B cell (primary cell): ENCODE measurements around the gene FGF4. TPM values are rescaled to one million over a fixed set of nuclear protein-coding genes. Genes with fewer than 3 reads are reported as not detected.

Experiments
- ATAC-seq: fragments of 200-7000 bp; cut with Tn5 transposase; one replicate; pipeline ENCODE4 v1.10.0; 2021; ENCODE audit warnings: low read depth, mild to moderate bottlenecking, moderate number of reproducible peaks, moderate library complexity
- CTCF ChIA-PET: fragments of 350-600 bp; sonication (Branson Sonifier 250); formaldehyde crosslinking; loops from one replicate; lab custom pipeline; 2021; ENCODE audit warnings: antibody characterized with exemption, inconsistent platforms; lab: Charles Lee
- POLR2A ChIA-PET: fragments of 350-600 bp; sonication (Branson Sonifier 250); formaldehyde crosslinking; loops from one replicate; lab custom pipeline; 2021; ENCODE audit warnings: antibody characterized with exemption; lab: Charles Lee
- DNase-seq: peaks from one replicate; pipeline ENCODE4 v3.0.0; 2013
- H2AFZ ChIP-seq: 2 replicates; pipeline ENCODE4 v1.6.1; 2012; ENCODE audit warnings: mild to moderate bottlenecking, low read depth, low read length; ENCODE audit not compliant: insufficient read depth, poor library complexity, severe bottlenecking
- H3K27ac ChIP-seq, 2 donors: 1 replicate in 1 of 2; 2 replicates in 1 of 2; pipeline ENCODE4 v1.5.1; 2012 to 2013; ENCODE audit warnings: low read length in 2 of 2, mild to moderate bottlenecking in 2 of 2, moderate library complexity in 1 of 2
- H3K27me3 ChIP-seq, 4 experiments: fragments of 200-600 bp in 1 of 4; sonication (generic) in 1 of 4; replicated peaks in 1 of 4; 1 replicate in 2 of 4; 2 replicates in 2 of 4; pipeline versions ENCODE4 v1.6.1 to v1.7.0; 2013 to 2016; ENCODE audit warnings: low read length in 3 of 4, mild to moderate bottlenecking in 2 of 4, mixed read lengths in 1 of 4, moderate library complexity in 1 of 4; ENCODE audit not compliant: insufficient read depth in 4 of 4, control insufficient read depth in 3 of 4; ENCODE audit errors: control extremely low read depth in 1 of 4
- H3K36me3 ChIP-seq, 2 experiments: replicated peaks in 1 of 2; 1 replicate in 1 of 2; 2 replicates in 1 of 2; pipeline versions ENCODE4 v1.6.1 to v1.7.1; 2013; ENCODE audit warnings: low read length in 1 of 2; ENCODE audit not compliant: insufficient read depth in 2 of 2, control insufficient read depth in 1 of 2; ENCODE audit errors: control extremely low read depth in 1 of 2, extremely low read depth in 1 of 2
- H3K4me1 ChIP-seq, 2 donors: fragments of 200-600 bp in 1 of 2; sonication (generic) in 1 of 2; 1 replicate in 1 of 2; 2 replicates in 1 of 2; pipeline versions ENCODE4 v1.5.1 to v1.6.1; 2013 to 2017; ENCODE audit warnings: low read length in 2 of 2; ENCODE audit not compliant: control insufficient read depth in 2 of 2, insufficient read depth in 2 of 2
- H3K4me2 ChIP-seq: replicated peaks from 2 replicates; pipeline ENCODE3; 2012; ENCODE audit warnings: mild to moderate bottlenecking, low read depth, low read length; ENCODE audit not compliant: poor library complexity, severe bottlenecking
- H3K4me3 ChIP-seq, 5 experiments: fragments of 200-600 bp in 1 of 5; sonication (generic) in 1 of 5; 1 replicate in 3 of 5; 2 replicates in 2 of 5; pipeline versions ENCODE4 v1.5.1 to v1.7.0; 2011 to 2016; ENCODE audit warnings: low read length in 4 of 5, mild to moderate bottlenecking in 4 of 5, low read depth in 2 of 5, control low read depth in 1 of 5, moderate library complexity in 1 of 5; ENCODE audit not compliant: insufficient read depth in 1 of 5; ENCODE audit errors: control extremely low read depth in 1 of 5, extremely low read depth in 1 of 5
- H3K79me2 ChIP-seq: fragments of 200-600 bp; sonication (generic); one replicate; pipeline ENCODE4 v1.6.0; 2016; ENCODE audit warnings: low read length; ENCODE audit not compliant: control insufficient read depth, insufficient read depth
- H3K9ac ChIP-seq: fragments of 200-600 bp; sonication (generic); 2 replicates; pipeline ENCODE4 v1.6.1; 2017; ENCODE audit warnings: mild to moderate bottlenecking, low read length, moderate library complexity
- H3K9me3 ChIP-seq, 3 donors: one replicate each; pipeline versions ENCODE4 v1.6.1 to v1.7.1; 2013; ENCODE audit warnings: low read length in 2 of 3; ENCODE audit not compliant: control insufficient read depth in 2 of 3, insufficient read depth in 1 of 3; ENCODE audit errors: control extremely low read depth in 1 of 3
- H4K20me1 ChIP-seq: 2 replicates; pipeline ENCODE4 v1.6.0; 2012; ENCODE audit warnings: mild to moderate bottlenecking, low read length; ENCODE audit not compliant: insufficient read depth, control insufficient read depth, poor library complexity, severe bottlenecking
- H3K27ac Mint-ChIP-seq: one replicate; pipeline ENCODE4 v1.8.0; 2021; ENCODE audit warnings: mixed read lengths
- H3K27me3 Mint-ChIP-seq: one replicate; pipeline ENCODE4 v1.8.0; 2021; ENCODE audit warnings: mixed read lengths
- H3K4me1 Mint-ChIP-seq: one replicate; pipeline ENCODE4 v1.8.0; 2021; ENCODE audit warnings: mixed read lengths
- H3K4me3 Mint-ChIP-seq: one replicate; pipeline ENCODE4 v1.8.0; 2021; ENCODE audit warnings: mixed read lengths
- H3K9me3 Mint-ChIP-seq: one replicate; pipeline ENCODE4 v1.8.0; 2022; ENCODE audit warnings: mixed read lengths; ENCODE audit not compliant: insufficient read depth
- EZH2 ChIP-seq: IDR thresholded peaks from 2 replicates; pipeline ENCODE4 v1.6.1; 2012; ENCODE audit warnings: borderline replicate concordance, low read depth, mild to moderate bottlenecking, moderate library complexity, low read length; ENCODE audit not compliant: insufficient read depth, poor library complexity, severe bottlenecking
- WGBS: methylation state at CpG from one replicate; pipeline ENCODE4 v1.1.5; 2013; ENCODE audit warnings: missing lambda C conversion rate; ENCODE audit not compliant: insufficient coverage; 5-methylcytosine and 5-hydroxymethylcytosine counted together
- intact Hi-C: fragments of 100-400 bp; cut with micrococcal nuclease; formaldehyde crosslinking; loops from one replicate; pipeline ENCODE4 v1.10.0; 2022
- polyA plus RNA-seq: library from polyadenylated mRNA; depleted of rRNA; stranded (reverse); fragments of >200 nt; gene quantifications from 2 replicates; pipeline ENCODE4 v1.2.3, GENCODE V29; 2012
- total RNA-seq, 2 donors: library from RNA; stranded (reverse); fragments of 120-200 nt in 1 of 2; gene quantifications; 1 replicate in 1 of 2; 2 replicates in 1 of 2; pipeline versions ENCODE4 v1.2.3 to v1.2.4, GENCODE V29; 2013 to 2022
- TF ChIP-seq, protein P1 (sequence below): fragments of 200-600 bp; IDR thresholded peaks from one replicate; pipeline ENCODE4 v1.8.0; 2022; ENCODE audit warnings: antibody characterized with exemption, mild to moderate bottlenecking

Gene FGF4
- total and polyA plus RNA-seq, 2 donors (not counting 1 experiment from before 2014, with no cell fraction given) = not detected

GRCh38 chr11:69811431-69811830 is 36.3 kb upstream of the FGF4 start:
- H3K4me1 ChIP-seq = no peaks in the 10 kb centered on the region
- H3K36me3 ChIP-seq = no peaks in the 10 kb centered on the region
- no peak overlapping the region for H3K4me3 ChIP-seq
- no peak overlapping the region for H3K9ac ChIP-seq
- no peaks in the 10 kb centered on the region for H3K79me2 ChIP-seq
- WGBS = 59% methylated on average over 3 of the region's 3 CpGs
- no peak for TF ChIP-seq EZH2
- TF ChIP-seq, protein P1, sequence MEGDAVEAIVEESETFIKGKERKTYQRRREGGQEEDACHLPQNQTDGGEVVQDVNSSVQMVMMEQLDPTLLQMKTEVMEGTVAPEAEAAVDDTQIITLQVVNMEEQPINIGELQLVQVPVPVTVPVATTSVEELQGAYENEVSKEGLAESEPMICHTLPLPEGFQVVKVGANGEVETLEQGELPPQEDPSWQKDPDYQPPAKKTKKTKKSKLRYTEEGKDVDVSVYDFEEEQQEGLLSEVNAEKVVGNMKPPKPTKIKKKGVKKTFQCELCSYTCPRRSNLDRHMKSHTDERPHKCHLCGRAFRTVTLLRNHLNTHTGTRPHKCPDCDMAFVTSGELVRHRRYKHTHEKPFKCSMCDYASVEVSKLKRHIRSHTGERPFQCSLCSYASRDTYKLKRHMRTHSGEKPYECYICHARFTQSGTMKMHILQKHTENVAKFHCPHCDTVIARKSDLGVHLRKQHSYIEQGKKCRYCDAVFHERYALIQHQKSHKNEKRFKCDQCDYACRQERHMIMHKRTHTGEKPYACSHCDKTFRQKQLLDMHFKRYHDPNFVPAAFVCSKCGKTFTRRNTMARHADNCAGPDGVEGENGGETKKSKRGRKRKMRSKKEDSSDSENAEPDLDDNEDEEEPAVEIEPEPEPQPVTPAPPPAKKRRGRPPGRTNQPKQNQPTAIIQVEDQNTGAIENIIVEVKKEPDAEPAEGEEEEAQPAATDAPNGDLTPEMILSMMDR = no peak
- H3K4me2 ChIP-seq = no peak overlapping the region
- DNase-seq = no peak
- Mint-ChIP-seq H3K27me3 (peaks cover 29% of the 10 kb centered on the region), H3K4me1 (no peaks in the 10 kb centered on the region), H3K4me3 (no peak overlapping the region), H3K9me3 (no peaks in the 10 kb centered on the region), H3K27ac (no peak overlapping the region)
- ChIA-PET CTCF (no interaction called here), POLR2A (no interaction called here)
- no peaks in the 10 kb centered on the region for H4K20me1 ChIP-seq
- H3K27ac ChIP-seq = no peak overlapping the region
- intact Hi-C loops = no loop called here
- H3K27me3 ChIP-seq = peaks cover 0 to 34% (median 2%) of the 10 kb centered on the region in 4 experiments
- ATAC-seq = no peak
- H2AFZ ChIP-seq = no peak overlapping the region
- peaks cover 0 to 2% (median 0%) of the 10 kb centered on the region in 3 donors for H3K9me3 ChIP-seq

DNA sequence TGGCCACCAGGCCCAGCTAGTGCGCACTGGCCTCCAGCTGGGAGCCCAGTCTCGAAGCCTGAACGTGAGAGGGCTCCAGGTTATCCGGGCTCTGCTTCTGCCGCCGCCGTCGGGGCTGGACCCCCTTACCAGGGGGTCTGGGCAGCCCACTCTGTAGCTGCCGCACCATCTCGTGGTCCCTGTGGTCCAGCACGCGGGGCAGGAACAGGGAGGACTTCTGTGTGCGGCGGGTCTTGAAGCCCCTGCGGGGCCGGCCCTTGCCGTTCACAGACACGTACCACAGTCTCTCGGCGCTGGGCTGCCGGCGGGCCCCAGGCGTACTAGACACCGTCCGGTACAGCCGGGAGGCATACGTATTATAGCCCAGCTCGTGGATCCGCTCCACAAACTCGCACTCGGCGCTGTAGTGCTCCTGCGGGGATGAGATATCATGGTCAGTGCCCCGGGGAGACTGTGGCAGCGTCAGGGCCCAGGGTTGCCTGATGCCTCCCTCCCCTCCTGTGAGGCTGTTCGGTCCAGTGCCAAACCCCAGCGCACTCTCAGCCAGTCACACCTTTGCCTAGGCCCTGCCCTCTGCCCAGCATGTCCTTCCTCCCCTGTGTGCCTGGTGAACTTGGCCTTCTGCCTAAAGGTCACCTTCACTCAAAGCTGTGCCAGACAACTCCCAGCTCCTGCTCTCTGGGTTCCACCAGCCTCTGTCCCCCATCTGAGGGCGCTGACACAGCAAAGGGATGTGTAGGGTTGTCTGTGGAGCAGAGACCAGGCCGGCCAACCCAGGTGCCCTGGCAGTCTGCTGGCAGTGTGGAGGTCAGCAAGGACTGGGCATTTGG is 35.4 kb upstream of the FGF4 start:
- no peak overlapping the region for H3K9ac ChIP-seq
- no peak overlapping the region for H3K27ac ChIP-seq
- TF ChIP-seq, protein P1 = no peak
- TF ChIP-seq EZH2 = no peak
- H3K27ac Mint-ChIP-seq = no peak overlapping the region
- no peaks in the 10 kb centered on the region for H3K36me3 ChIP-seq
- H3K4me2 ChIP-seq = no peak overlapping the region
- peaks cover 0 to 25% (median 0%) of the 10 kb centered on the region in 4 experiments for H3K27me3 ChIP-seq
- H3K4me1 Mint-ChIP-seq = no peaks in the 10 kb centered on the region
- 93% methylated on average over 39 of the region's 39 CpGs for WGBS
- CTCF ChIA-PET = no interaction called here
- no peak overlapping the region for H3K4me3 ChIP-seq
- H3K4me3 Mint-ChIP-seq = no peak overlapping the region
- peaks cover 0 to 2% (median 0%) of the 10 kb centered on the region in 3 donors for H3K9me3 ChIP-seq
- DNase-seq (no peak), ATAC-seq (no peak)
- intact Hi-C loops = no loop called here
- peaks cover 27% of the 10 kb centered on the region for H3K27me3 Mint-ChIP-seq
- H3K79me2 ChIP-seq = no peaks in the 10 kb centered on the region
- no peaks in the 10 kb centered on the region for H3K9me3 Mint-ChIP-seq
- no peak overlapping the region for H2AFZ ChIP-seq
- no peaks in the 10 kb centered on the region for H4K20me1 ChIP-seq
- no peaks in the 10 kb centered on the region for H3K4me1 ChIP-seq
- POLR2A ChIA-PET = no interaction called here
